Astrocyte (in vitro differentiated cells and primary cell): ENCODE results near the gene RASGRF2. TPM values are rescaled to one million over a fixed set of nuclear protein-coding genes. Genes with fewer than 3 reads are reported as not detected.

ENCODE experiments used
- DNase-seq: peaks from one replicate; pipeline ENCODE4 v3.0.0-alpha.2; 2010; ENCODE audit warnings: low read depth
- FAIRE-seq: peaks from 2 replicates; lab custom pipeline; 2011; peaks lifted over from hg19 to GRCh38; lab: Jason Lieb, UNC
- H2AFZ ChIP-seq: 2 replicates; pipeline ENCODE4 v1.6.0; 2012; ENCODE audit warnings: low read depth, low read length, inconsistent platforms
- H3K27ac ChIP-seq: 2 replicates; pipeline ENCODE4 v1.5.1; 2011; ENCODE audit warnings: low read depth, low read length, inconsistent platforms
- H3K27me3 ChIP-seq: 2 replicates; pipeline ENCODE4 v1.6.0; 2011; ENCODE audit warnings: low read length, inconsistent platforms; ENCODE audit not compliant: insufficient read depth
- H3K36me3 ChIP-seq: 2 replicates; pipeline ENCODE4 v1.5.1; 2011; ENCODE audit warnings: low read length, inconsistent platforms; ENCODE audit not compliant: insufficient read depth
- H3K4me1 ChIP-seq: 2 replicates; pipeline ENCODE4 v1.5.1; 2011; ENCODE audit warnings: low read length, inconsistent platforms; ENCODE audit not compliant: insufficient read depth
- H3K4me2 ChIP-seq: 2 replicates; pipeline ENCODE4 v1.6.0; 2012; ENCODE audit warnings: low read length, inconsistent platforms
- H3K4me3 ChIP-seq: 2 replicates; pipeline ENCODE4 v1.5.1; 2011; ENCODE audit warnings: low read depth, mild to moderate bottlenecking, low read length, inconsistent platforms; ENCODE audit not compliant: insufficient read depth
- H3K79me2 ChIP-seq: 2 replicates; pipeline ENCODE4 v1.6.0; 2012; ENCODE audit warnings: mild to moderate bottlenecking, low read length, inconsistent platforms; ENCODE audit not compliant: insufficient read depth
- H3K9ac ChIP-seq: 2 replicates; pipeline ENCODE4 v1.6.0; 2012; ENCODE audit warnings: mild to moderate bottlenecking, low read length, inconsistent platforms
- H3K9me3 ChIP-seq: 2 replicates; pipeline ENCODE4 v1.5.1; 2012; ENCODE audit warnings: low read depth, mild to moderate bottlenecking, low read length, inconsistent platforms; ENCODE audit not compliant: insufficient read depth
- H4K20me1 ChIP-seq: 2 replicates; pipeline ENCODE4 v1.6.0; 2012; ENCODE audit warnings: low read length, inconsistent platforms; ENCODE audit not compliant: insufficient read depth
- H3K27ac Mint-ChIP-seq: one replicate; pipeline ENCODE4 v1.8.0; 2021; ENCODE audit warnings: mild to moderate bottlenecking, mixed read lengths; ENCODE audit not compliant: unreplicated experiment
- H3K27me3 Mint-ChIP-seq: one replicate; pipeline ENCODE4 v1.8.0; 2021; ENCODE audit warnings: low read depth, mixed read lengths; ENCODE audit not compliant: unreplicated experiment
- H3K36me3 Mint-ChIP-seq: one replicate; pipeline ENCODE4 v1.8.0; 2021; ENCODE audit warnings: low read depth, mixed read lengths; ENCODE audit not compliant: unreplicated experiment
- H3K4me1 Mint-ChIP-seq: one replicate; pipeline ENCODE4 v1.8.0; 2021; ENCODE audit warnings: low read depth, mixed read lengths; ENCODE audit not compliant: unreplicated experiment
- H3K4me3 Mint-ChIP-seq: one replicate; pipeline ENCODE4 v1.8.0; 2021; ENCODE audit warnings: mild to moderate bottlenecking, moderate library complexity, mixed read lengths; ENCODE audit not compliant: unreplicated experiment
- H3K9me3 Mint-ChIP-seq: one replicate; pipeline ENCODE4 v1.8.0; 2021; ENCODE audit warnings: mild to moderate bottlenecking, mixed read lengths; ENCODE audit not compliant: unreplicated experiment
- CTCF ChIP-seq: IDR thresholded peaks from 2 replicates; pipeline ENCODE4 v1.5.1; 2011; ENCODE audit warnings: low read depth, mild to moderate bottlenecking, inconsistent platforms, low read length, moderate library complexity; ENCODE audit not compliant: insufficient read depth
- EZH2 ChIP-seq: IDR thresholded peaks from 2 replicates; pipeline ENCODE4 v1.6.1; 2012; ENCODE audit warnings: mild to moderate bottlenecking, low read length, inconsistent platforms; ENCODE audit not compliant: insufficient read depth
- total RNA-seq: library from RNA; stranded (reverse); gene quantifications from 2 replicates; pipeline ENCODE4 v1.2.1, GENCODE V29; 2021

RASGRF2 gene
- total RNA-seq, 1 donor from 2014 or later: 8.0 TPM

- Histone ChIP-seq H3K9ac (no peak overlapping the region), H2AFZ (no peak overlapping the region), H3K4me3 (no peak overlapping the region), H3K4me2 (no peak overlapping the region), H3K4me1 (peaks cover 9% of the 10 kb centered on the region), H3K79me2 (no peaks in the 10 kb centered on the region), H3K9me3 (no peaks in the 10 kb centered on the region), H4K20me1 (no peaks in the 10 kb centered on the region), H3K27me3 (peaks cover 9% of the 10 kb centered on the region), H3K36me3 (no peaks in the 10 kb centered on the region), H3K27ac (no peak overlapping the region)
- DNase-seq (no peak), FAIRE-seq (no peak)
- TF ChIP-seq CTCF (no peak), EZH2 (no peak)
- peaks cover 4% of the 10 kb centered on the region for H3K9me3 Mint-ChIP-seq
- no peak overlapping the region for H3K27ac Mint-ChIP-seq
- no peak overlapping the region for H3K4me3 Mint-ChIP-seq
- peaks cover 17% of the 10 kb centered on the region for H3K27me3 Mint-ChIP-seq
- H3K4me1 Mint-ChIP-seq: peaks cover 11% of the 10 kb centered on the region
- H3K36me3 Mint-ChIP-seq: no peaks in the 10 kb centered on the region
Measured at GRCh38 chr5:80958616-80959015, 1.5 kb upstream of the RASGRF2 start.

GRCh38 chr5:80959138-80959537, 1.0 kb upstream of the RASGRF2 start:
- Histone ChIP-seq H3K27me3 (peaks cover 9% of the 10 kb centered on the region), H3K4me2 (no peak overlapping the region), H4K20me1 (no peaks in the 10 kb centered on the region), H3K9me3 (no peaks in the 10 kb centered on the region), H3K36me3 (no peaks in the 10 kb centered on the region), H3K27ac (no peak overlapping the region), H2AFZ (no peak overlapping the region), H3K4me1 (peaks cover 13% of the 10 kb centered on the region), H3K9ac (no peak overlapping the region), H3K79me2 (no peaks in the 10 kb centered on the region), H3K4me3 (no peak overlapping the region)
- H3K4me1 Mint-ChIP-seq: peaks cover 11% of the 10 kb centered on the region
- no peak overlapping the region for H3K27ac Mint-ChIP-seq
- peaks cover 4% of the 10 kb centered on the region for H3K9me3 Mint-ChIP-seq
- peaks cover 17% of the 10 kb centered on the region for H3K27me3 Mint-ChIP-seq
- no peaks in the 10 kb centered on the region for H3K36me3 Mint-ChIP-seq
- TF ChIP-seq EZH2 (no peak), CTCF (no peak)
- DNase-seq (no peak), FAIRE-seq (no peak)
- H3K4me3 Mint-ChIP-seq: peak overlapping the region; percentile 75

GRCh38 chr5:80960531-80961375, 590 bp downstream of the RASGRF2 start:
- Histone ChIP-seq H3K79me2 (peaks cover 4% of the 10 kb centered on the region), H3K27ac (no peak overlapping the region), H3K4me2 (peak overlapping the region; percentile 87), H3K36me3 (no peaks in the 10 kb centered on the region), H4K20me1 (no peaks in the 10 kb centered on the region), H3K9ac (peak overlapping the region; percentile 25), H2AFZ (peak overlapping the region; percentile 81), H3K27me3 (peaks cover 9% of the 10 kb centered on the region), H3K9me3 (no peaks in the 10 kb centered on the region), H3K4me1 (peaks cover 27% of the 10 kb centered on the region), H3K4me3 (peak overlapping the region; percentile 58)
- no peak for TF ChIP-seq EZH2
- TF ChIP-seq CTCF: no peak
- DNase-seq: no peak
- Mint-ChIP-seq H3K27me3 (peaks cover 17% of the 10 kb centered on the region), H3K4me3 (peak overlapping the region; percentile 84), H3K4me1 (peaks cover 15% of the 10 kb centered on the region), H3K27ac (peak overlapping the region; percentile 0), H3K36me3 (no peaks in the 10 kb centered on the region), H3K9me3 (peaks cover 4% of the 10 kb centered on the region)
- FAIRE-seq: no peak
